Measurements from ENCODE around the gene OR5K2.

- TF ChIP-seq CTCF (IDR thresholded peaks at IDR 0.05 in 4 of 5, conservative IDR thresholded peaks at IDR 0.05 in 1 of 5) (no peak), POLR2A (IDR thresholded peaks at IDR 0.05) (no peak)
Observed at GRCh38 chr3:98529856-98530459, 32.5 kb downstream of the OR5K2 start.
